Epithelial cell of esophagus (primary cell): Measurements from ENCODE around the gene AGO4.
"Not testable (repeated sequence)": the region's sequence is repeated elsewhere in the genome, so short reads cannot be mapped to it uniquely, and the experiment has no call there.

Experiments
- DNase-seq: peaks from one replicate; pipeline ENCODE4 v3.0.0; 2010; ENCODE audit warnings: low read depth
- H3K4me3 ChIP-seq: 2 replicates; pipeline ENCODE4 v1.5.1; 2011; ENCODE audit warnings: mild to moderate bottlenecking, low read length, control low read depth
- CTCF ChIP-seq: IDR thresholded peaks from 2 replicates; pipeline ENCODE4 v1.5.1; 2011; ENCODE audit warnings: low read depth, mild to moderate bottlenecking, low read length, control low read depth, inconsistent platforms; ENCODE audit not compliant: insufficient read depth; ENCODE audit errors: missing control alignments

AGO4 gene

GRCh38 chr1:35887508-35887907 lies 79.7 kb downstream of the AGO4 start:
- no peak for DNase-seq
- no peak overlapping the region for H3K4me3 ChIP-seq
- no peak for TF ChIP-seq CTCF

GRCh38 chr1:35888255-35888654 lies 80.4 kb downstream of the AGO4 start:
- TF ChIP-seq CTCF: no peak
- no peak for DNase-seq
- H3K4me3 ChIP-seq: no peak overlapping the region

- H3K4me3 ChIP-seq, DNase-seq: not testable (repeated sequence)
These were observed 81.2 kb downstream of the AGO4 start for GRCh38 chr1:35888981-35889380.

- DNase-seq: no peak
- H3K4me3 ChIP-seq: no peak overlapping the region
- no peak for TF ChIP-seq CTCF
These were observed 85.4 kb downstream of the AGO4 start for GRCh38 chr1:35893051-35893879.

- DNase-seq: peak; percentile 15
- TF ChIP-seq CTCF: no peak
- H3K4me3 ChIP-seq: no peak overlapping the region
These were observed 86.4 kb downstream of the AGO4 start for GRCh38 chr1:35894183-35894582.

- TF ChIP-seq CTCF: no peak
- no peak for DNase-seq
- no peak overlapping the region for H3K4me3 ChIP-seq
These were observed 86.8 kb downstream of the AGO4 start for GRCh38 chr1:35894656-35895055.

- TF ChIP-seq CTCF: no peak
- DNase-seq: no peak
- H3K4me3 ChIP-seq: no peak overlapping the region
These were observed 92.1 kb downstream of the AGO4 start for GRCh38 chr1:35899941-35900340.
